ENCODE data around the gene ATP8B2.
A peak's percentile ranks its signal among the peaks of the same experiment; 100 is the strongest.
"Not testable (repeated sequence)": the region's sequence is repeated elsewhere in the genome, so short reads cannot be mapped to it uniquely, and the experiment has no call there.

The ATP8B2 gene

DNA sequence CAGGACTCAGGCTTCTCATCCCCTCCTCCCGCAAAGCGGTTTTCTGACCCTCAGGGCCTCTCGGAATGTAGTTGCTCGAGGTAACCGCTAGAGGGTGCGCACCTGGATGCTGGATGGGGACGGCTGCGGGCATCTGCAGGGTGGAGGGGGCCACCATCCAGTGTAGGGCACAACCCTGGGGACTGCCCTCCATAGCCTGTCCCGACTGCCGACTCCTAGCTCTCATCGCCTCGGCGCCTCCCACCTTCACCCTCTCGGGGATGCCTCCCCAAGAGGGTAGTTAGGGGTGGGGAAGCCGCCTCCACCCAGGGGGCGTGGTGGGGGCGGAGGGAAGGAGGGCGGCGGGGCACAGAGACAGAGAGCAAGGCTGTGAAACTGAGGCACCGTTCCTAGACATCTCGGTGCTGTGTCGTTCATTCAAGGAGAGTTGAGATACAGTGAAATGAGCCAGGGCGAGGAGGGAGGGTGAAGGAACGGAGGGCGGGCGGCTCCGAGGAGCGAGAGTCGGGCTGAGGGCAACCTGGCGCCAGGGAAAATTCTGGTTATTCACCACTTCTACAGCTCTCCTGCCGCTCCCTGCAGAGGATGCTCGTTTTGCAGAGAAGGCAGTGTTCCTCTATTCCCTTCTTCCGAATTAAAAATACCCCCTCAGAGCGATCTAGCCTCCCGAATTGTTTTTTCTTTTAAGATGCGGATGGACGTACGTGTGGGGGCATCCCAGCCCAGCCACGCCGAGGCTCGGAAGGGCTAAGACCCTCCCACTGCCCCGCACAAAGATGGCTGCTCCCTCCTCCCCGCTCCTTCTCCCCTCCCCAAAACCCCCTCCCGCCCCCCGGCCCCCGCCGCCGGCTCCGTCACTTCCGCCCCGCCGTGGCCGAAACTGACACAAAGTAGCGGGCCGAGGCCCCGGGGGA is at the start of gene ATP8B2:
Gene ATP8B2 (plus strand): TSS at position 857 of the 914 bp plus-strand sequence. CDS start 2,617 bp downstream, outside the sequence.
- DNase-seq (ENCODE audit: low read depth in 1 of 2, low spot score in 1 of 2), result peak; percentile 62 to 72

DNA sequence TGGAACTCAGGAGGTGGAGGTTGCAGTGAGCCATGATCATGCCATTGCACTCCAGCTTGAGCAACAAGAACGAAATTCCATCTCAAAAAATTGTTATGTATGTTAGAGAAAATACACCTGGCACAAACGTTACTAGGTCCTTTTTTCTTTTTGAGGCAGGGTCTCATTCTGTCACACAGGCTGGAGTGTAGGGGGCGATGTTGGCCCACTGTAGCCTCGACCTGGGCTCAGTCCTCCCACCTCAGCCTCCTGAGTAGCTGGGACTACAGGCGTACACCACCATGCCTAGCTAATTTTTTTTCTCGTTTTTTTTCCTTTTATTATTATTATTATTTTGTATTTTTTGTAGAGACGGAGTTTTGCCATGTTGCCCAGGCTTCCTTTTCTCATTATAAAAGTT is 48.5 kb upstream of the ATP8B2 start:
- DNase-seq (ENCODE audit: low read depth in 1 of 2, low spot score in 1 of 2), result no peak

- not testable (repeated sequence) for DNase-seq (ENCODE audit: low read depth in 1 of 2, low spot score in 1 of 2)
These were observed 37.7 kb upstream of the ATP8B2 start for GRCh38 chr1:154287591-154287990.

DNA sequence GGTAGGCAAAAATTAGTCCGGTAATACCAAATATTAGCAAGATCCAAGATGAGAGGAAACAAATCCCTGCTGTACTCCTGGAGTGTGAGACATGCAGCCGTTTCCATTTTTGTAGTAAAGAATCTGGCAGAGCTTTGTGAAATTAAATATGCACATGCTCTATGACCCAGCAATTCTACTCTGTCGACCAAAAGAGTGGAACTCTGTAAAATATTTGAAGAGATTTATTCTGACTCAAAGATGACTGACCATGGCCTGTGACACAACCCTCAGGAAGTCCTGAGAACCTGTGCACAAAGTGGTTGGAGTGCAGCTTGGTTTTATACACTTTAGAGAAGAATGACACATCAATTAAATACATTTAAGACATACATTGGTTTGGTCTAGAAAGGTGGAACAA is 36.7 kb upstream of the ATP8B2 start:
- DNase-seq (ENCODE audit: low read depth in 1 of 2, low spot score in 1 of 2), result no peak

DNA sequence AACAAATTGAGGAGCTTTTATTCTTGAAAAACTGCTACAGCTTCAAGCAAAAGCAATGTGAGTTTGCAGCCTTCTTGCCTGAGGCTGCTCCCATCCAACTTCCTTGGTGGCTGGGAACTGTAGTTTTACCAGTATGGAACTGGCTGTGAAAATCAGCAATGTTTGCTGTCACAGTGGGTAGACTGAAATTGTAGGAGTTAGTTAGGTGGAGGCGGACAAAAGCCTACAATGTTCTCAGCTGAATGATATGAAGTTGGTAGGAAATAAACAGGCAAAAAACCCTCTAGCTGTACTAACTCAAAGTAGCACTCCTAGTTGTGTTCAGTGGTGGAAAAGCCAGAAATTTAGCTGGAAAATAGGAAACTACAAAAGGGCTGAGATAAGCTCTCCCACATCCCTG is 34.4 kb upstream of the ATP8B2 start:
- no peak for DNase-seq (ENCODE audit: low read depth in 1 of 2, low spot score in 1 of 2)

GRCh38 chr1:154295408-154296235 is 29.7 kb upstream of the ATP8B2 start:
- DNase-seq (ENCODE audit: low read depth in 1 of 2, low spot score in 1 of 2), result no peak

DNA sequence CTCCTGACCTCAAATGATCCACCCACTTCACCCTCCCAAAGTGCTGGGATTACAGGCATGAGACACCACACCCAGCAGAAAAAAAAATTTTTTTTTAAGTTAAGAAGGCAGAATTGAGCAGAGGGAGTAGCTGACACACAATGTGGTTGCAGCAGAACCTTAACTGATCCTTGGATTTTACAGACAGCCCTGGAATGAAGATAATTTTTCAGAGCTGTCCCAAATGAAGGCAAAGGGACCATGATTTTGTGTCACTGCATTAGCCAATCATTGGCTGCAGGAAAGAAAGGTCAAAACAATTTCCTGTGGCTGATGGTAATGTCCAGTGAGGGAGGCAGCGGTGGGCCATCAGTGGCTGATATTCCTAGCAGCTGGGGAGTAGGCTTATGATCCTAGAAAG is 23.7 kb upstream of the ATP8B2 start:
- no peak for DNase-seq (ENCODE audit: low read depth in 1 of 2, low spot score in 1 of 2)

DNA sequence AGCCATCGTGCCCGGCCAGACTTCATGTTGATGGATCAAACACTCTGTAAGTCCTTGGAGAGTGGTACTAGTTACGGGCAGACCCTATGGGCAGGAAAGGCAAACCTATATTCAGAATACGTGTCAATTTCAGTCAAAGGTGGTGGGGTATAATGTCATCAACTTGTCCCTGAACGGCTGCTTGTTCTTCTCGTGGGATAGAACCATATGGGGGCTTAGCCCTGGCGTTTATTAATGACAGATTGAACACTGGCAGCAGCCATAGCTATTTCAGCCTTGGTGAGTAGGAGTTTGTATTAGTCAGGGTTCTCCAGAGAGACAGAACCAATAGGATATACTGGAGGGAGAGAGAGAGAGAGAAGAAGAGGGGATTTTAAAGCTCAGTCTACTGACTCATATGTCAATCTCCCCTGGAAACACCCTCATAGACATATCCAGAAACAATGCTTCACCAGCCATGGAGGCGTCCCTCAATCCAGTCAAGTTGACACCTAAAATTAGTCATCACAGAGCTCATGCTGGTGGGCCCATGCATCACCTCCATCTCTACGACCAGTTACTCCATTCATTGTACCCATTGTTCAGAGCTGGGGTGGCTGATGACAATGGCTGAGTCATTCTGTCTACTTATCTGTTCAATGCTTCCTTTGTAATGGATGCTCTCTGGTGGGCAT is 20.5 kb upstream of the ATP8B2 start:
- DNase-seq (ENCODE audit: low read depth in 1 of 2, low spot score in 1 of 2), result no peak

DNA sequence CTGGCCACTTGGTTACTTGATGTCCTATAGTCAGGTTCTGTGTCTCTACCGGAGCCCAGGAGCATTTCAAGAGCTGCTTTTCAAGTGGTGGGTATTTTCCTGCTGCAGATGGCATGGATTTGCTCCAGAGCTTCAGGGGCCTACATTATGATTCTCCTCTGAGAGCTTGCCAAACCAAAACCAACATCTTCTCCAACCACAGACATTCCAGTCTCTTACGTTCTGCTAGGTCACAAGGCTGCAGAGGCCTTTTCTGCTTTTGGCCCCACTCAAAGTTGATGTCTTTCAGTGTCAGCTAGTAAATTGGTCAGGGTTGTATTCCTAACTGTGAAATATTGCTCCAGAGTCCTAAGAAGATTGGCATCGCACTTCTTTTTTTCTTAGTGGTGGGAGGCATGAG is 19.2 kb upstream of the ATP8B2 start:
- DNase-seq (ENCODE audit: low read depth in 1 of 2, low spot score in 1 of 2), result no peak

- DNase-seq (ENCODE audit: low read depth in 1 of 2, low spot score in 1 of 2), result not testable (repeated sequence)
These were observed 17.6 kb upstream of the ATP8B2 start for GRCh38 chr1:154307670-154308270.

DNA sequence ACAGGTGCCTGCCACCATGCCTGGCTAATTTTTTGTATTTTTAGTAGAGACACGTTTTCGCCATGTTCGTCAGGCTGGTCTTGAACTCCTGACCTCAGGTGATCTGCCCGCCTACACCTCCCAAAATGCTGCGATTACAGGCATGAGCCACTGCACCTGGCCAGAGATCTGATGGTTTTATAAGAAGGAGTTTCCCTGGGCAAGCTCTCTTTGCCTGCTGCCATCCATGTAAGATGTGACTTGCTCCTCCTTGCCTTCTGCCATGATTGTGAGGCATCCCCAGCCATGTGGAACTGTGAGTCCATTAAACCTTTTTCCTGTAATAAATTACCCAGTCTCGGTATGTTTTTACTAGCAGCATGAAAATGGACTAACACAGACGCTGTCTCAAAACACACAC is 16.2 kb upstream of the ATP8B2 start:
- DNase-seq (ENCODE audit: low read depth in 1 of 2, low spot score in 1 of 2), result not testable (repeated sequence)

- DNase-seq (ENCODE audit: low read depth in 1 of 2, low spot score in 1 of 2), result not testable (repeated sequence)
These were observed 12.9 kb upstream of the ATP8B2 start for GRCh38 chr1:154312229-154313065.

GRCh38 chr1:154313066-154313356 is 12.3 kb upstream of the ATP8B2 start:
- no peak for DNase-seq (ENCODE audit: low read depth in 1 of 2, low spot score in 1 of 2)

DNA sequence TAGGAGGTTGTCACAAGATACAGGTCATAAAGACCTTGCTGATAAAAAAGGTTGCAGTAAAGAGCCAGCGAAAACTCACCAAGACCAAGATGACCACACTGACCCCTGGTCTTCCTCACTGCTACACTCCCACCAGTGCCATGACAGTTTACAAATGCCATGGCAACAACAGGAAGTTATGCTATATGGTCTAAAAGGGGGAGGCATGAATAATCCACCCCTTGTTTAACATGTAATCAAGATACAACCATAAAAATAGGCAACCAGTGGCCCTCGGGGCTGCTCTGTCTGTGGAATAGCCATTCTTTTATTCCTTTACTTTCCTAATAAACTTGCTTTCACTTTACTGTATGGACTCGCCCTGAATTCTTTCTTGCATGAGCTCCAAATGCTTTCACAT is 11.1 kb upstream of the ATP8B2 start:
- DNase-seq (ENCODE audit: low read depth in 1 of 2, low spot score in 1 of 2), result not testable (repeated sequence)

DNA sequence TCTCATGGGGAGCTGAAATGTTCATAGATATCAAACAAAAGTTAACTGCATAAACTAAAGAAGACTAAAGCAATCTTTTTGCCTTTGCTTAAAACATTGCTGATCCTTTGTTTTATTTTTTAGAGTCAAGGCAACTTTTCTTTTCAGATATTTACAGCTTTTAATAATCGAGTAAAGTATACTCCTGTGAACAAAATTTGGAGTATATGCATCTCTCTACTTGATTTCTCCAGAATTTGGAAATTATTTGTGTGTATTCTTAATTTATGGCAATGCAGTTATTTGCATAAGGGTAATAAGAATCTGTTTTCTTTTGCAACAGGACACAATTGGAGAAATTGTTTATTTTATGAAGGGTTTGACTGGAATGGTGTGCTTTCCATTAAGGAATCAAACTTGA is 8.6 kb upstream of the ATP8B2 start:
- no peak for DNase-seq (ENCODE audit: low read depth in 1 of 2, low spot score in 1 of 2)

GRCh38 chr1:154318386-154318785 is 6.9 kb upstream of the ATP8B2 start:
- DNase-seq (ENCODE audit: low read depth in 1 of 2, low spot score in 1 of 2), result no peak

- no peak for DNase-seq (ENCODE audit: low read depth in 1 of 2, low spot score in 1 of 2)
These were observed 4.3 kb upstream of the ATP8B2 start, which contains the start of gene AQP10 for GRCh38 chr1:154320882-154321608. Gene AQP10, plus strand, starts transcription at chr1:154321093. Its CDS starts 63 bp downstream, at chr1:154321156.

GRCh38 chr1:154321609-154321934 is 3.8 kb upstream of the ATP8B2 start:
- not testable (repeated sequence) for DNase-seq (ENCODE audit: low read depth in 1 of 2, low spot score in 1 of 2)

- DNase-seq (ENCODE audit: low read depth in 1 of 2, low spot score in 1 of 2), result no peak
These were observed 1.8 kb upstream of the ATP8B2 start for GRCh38 chr1:154323493-154323892.

DNA sequence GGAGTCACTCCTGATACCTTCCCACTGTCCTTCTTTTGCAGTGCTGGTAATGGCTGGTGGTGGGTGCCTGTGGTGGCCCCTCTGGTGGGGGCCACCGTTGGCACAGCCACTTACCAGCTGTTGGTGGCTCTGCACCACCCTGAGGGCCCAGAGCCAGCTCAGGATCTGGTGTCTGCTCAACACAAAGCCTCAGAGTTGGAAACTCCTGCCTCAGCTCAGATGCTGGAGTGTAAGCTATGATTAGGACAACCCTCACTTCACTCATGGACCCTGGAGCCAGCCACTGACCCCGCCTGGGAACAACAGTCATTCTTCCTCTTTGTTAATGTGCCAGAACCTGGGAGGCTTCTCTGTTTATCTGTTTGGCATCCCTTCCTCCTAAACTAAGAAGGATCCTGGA is 1.1 kb upstream of the ATP8B2 start:
- DNase-seq (ENCODE audit: low read depth in 1 of 2, low spot score in 1 of 2), result no peak
